HepG2 (cell line): ENCODE results near the gene EEPD1.

Source experiments
- ADNP ChIP-seq: sonication (generic); formaldehyde crosslinking; IDR thresholded peaks from 2 replicates; pipeline ENCODE4 v1.4.0; 2020; ENCODE audit warnings: missing genetic modification reagents
- BHLHE40 ChIP-seq: IDR thresholded peaks from 2 replicates; pipeline ENCODE4 v1.6.1; 2011; ENCODE audit warnings: low read length, improper control_type of control experiment
- CTCF ChIP-seq: sonication (generic); formaldehyde crosslinking; IDR thresholded peaks from 2 replicates; pipeline ENCODE4 v1.5.0; 2020; ENCODE audit warnings: mild to moderate bottlenecking, missing genetic modification reagents, moderate library complexity
- EP300 ChIP-seq, 3 experiments: sonication (generic) in 1 of 3; formaldehyde crosslinking in 1 of 3; IDR thresholded peaks; 2 replicates each; pipeline versions ENCODE4 v1.5.1 to v1.6.1; 2011 to 2020; ENCODE audit warnings: low read depth in 2 of 3, low read length in 2 of 3, borderline replicate concordance in 1 of 3, improper control_type of control experiment in 1 of 3, mild to moderate bottlenecking in 1 of 3, missing genetic modification reagents in 1 of 3, moderate library complexity in 1 of 3
- NR1H2 ChIP-seq: sonication (generic); formaldehyde crosslinking; IDR thresholded peaks from 2 replicates; pipeline ENCODE4 v1.8.1; 2022; ENCODE audit warnings: low read depth, missing genetic modification reagents, borderline replicate concordance
- NR2F1 ChIP-seq, 2 experiments: fragments of 450-650 bp in 1 of 2; formaldehyde crosslinking in 1 of 2; IDR thresholded peaks; 2 replicates each; pipeline versions ENCODE4 v1.5.0 to v1.6.1; 2016 to 2020; ENCODE audit warnings: mild to moderate bottlenecking in 1 of 2, missing compliant biosample characterization in 1 of 2, missing genetic modification reagents in 1 of 2, moderate library complexity in 1 of 2
- PAF1 ChIP-seq: IDR thresholded peaks from 2 replicates; pipeline ENCODE4 v1.6.1; 2016; ENCODE audit warnings: missing genetic modification reagents, missing compliant biosample characterization
- RAD21 ChIP-seq: fragments of 450-650 bp; formaldehyde crosslinking; IDR thresholded peaks from 2 replicates; pipeline ENCODE4 v1.5.0; 2020; ENCODE audit warnings: mild to moderate bottlenecking
- STAT6 ChIP-seq: sonication (generic); formaldehyde crosslinking; IDR thresholded peaks from 2 replicates; pipeline ENCODE4 v1.4.0; 2020; ENCODE audit warnings: missing genetic modification reagents, mild to moderate bottlenecking, borderline replicate concordance
- TCF7L2 ChIP-seq: IDR thresholded peaks from 2 replicates; pipeline ENCODE4 v1.6.1; 2011; ENCODE audit warnings: mild to moderate bottlenecking, low read depth, low read length, moderate library complexity
- ZNF274 ChIP-seq: sonication (generic); formaldehyde crosslinking; IDR thresholded peaks from 2 replicates; pipeline ENCODE4 v1.5.1; 2020; ENCODE audit warnings: mild to moderate bottlenecking, missing genetic modification reagents
- ZNF317 ChIP-seq: sonication (generic); formaldehyde crosslinking; IDR thresholded peaks from 2 replicates; pipeline ENCODE4 v1.5.0; 2020; ENCODE audit warnings: mild to moderate bottlenecking, missing genetic modification reagents
- ZNF629 ChIP-seq: sonication (generic); formaldehyde crosslinking; conservative IDR thresholded peaks from 2 replicates; pipeline ENCODE4 v1.5.0; 2020; ENCODE audit warnings: missing genetic modification reagents
- TF ChIP-seq, protein P1 (sequence below): sonication (generic); formaldehyde crosslinking; IDR thresholded peaks from 2 replicates; pipeline ENCODE4 v1.8.1; 2023; ENCODE audit warnings: mild to moderate bottlenecking, inconsistent platforms, moderate library complexity, missing genetic modification reagents, borderline replicate concordance

GRCh38 chr7:36236073-36236472 lies 83.0 kb downstream of the EEPD1 start:
- TF ChIP-seq NR1H2 (CRISPR knock-in tag) (no peak), BHLHE40 (no peak), ZNF317 (CRISPR knock-in tag) (no peak), TCF7L2 (no peak), ADNP (no peak), STAT6 (CRISPR knock-in tag) (no peak), ZNF629 (CRISPR knock-in tag) (no peak), NR2F1 (CRISPR knock-in tag; IDR thresholded peaks at IDR 0.05) (no peak), ZNF274 (CRISPR knock-in tag) (no peak), EP300 (IDR thresholded peaks at IDR 0.05; ENCODE audit: low read depth in 2 of 2, low read length in 2 of 2) (no peak), EP300 (CRISPR knock-in tag; IDR thresholded peaks at IDR 0.05; ENCODE audit: borderline replicate concordance) (no peak), CTCF (CRISPR knock-in tag) (no peak), PAF1 (no peak), RAD21 (no peak)
- TF ChIP-seq, protein P1, sequence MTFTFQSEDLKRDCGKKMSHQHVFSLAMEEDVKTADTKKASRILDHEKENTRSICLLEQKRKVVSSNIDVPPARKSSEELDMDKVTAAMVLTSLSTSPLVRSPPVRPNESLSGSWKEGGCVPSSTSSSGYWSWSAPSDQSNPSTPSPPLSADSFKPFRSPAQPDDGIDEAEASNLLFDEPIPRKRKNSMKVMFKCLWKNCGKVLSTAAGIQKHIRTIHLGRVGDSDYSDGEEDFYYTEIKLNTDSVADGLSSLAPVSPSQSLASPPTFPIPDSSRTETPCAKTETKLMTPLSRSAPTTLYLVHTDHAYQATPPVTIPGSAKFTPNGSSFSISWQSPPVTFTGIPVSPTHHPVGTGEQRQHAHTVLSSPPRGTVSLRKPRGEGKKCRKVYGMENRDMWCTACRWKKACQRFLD (CRISPR knock-in tag): no peak
